NCI-H2081 (cell line): ENCODE results near the gene KCNS3.
A peak's percentile ranks its signal among the peaks of the same experiment; 100 is the strongest.

Experiments
- DNase-seq, 2 experiments: peaks; one replicate each; lab custom pipeline; 2025; lab: John Stamatoyannopoulos, UW

Gene KCNS3, protein sequence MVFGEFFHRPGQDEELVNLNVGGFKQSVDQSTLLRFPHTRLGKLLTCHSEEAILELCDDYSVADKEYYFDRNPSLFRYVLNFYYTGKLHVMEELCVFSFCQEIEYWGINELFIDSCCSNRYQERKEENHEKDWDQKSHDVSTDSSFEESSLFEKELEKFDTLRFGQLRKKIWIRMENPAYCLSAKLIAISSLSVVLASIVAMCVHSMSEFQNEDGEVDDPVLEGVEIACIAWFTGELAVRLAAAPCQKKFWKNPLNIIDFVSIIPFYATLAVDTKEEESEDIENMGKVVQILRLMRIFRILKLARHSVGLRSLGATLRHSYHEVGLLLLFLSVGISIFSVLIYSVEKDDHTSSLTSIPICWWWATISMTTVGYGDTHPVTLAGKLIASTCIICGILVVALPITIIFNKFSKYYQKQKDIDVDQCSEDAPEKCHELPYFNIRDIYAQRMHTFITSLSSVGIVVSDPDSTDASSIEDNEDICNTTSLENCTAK

DNA sequence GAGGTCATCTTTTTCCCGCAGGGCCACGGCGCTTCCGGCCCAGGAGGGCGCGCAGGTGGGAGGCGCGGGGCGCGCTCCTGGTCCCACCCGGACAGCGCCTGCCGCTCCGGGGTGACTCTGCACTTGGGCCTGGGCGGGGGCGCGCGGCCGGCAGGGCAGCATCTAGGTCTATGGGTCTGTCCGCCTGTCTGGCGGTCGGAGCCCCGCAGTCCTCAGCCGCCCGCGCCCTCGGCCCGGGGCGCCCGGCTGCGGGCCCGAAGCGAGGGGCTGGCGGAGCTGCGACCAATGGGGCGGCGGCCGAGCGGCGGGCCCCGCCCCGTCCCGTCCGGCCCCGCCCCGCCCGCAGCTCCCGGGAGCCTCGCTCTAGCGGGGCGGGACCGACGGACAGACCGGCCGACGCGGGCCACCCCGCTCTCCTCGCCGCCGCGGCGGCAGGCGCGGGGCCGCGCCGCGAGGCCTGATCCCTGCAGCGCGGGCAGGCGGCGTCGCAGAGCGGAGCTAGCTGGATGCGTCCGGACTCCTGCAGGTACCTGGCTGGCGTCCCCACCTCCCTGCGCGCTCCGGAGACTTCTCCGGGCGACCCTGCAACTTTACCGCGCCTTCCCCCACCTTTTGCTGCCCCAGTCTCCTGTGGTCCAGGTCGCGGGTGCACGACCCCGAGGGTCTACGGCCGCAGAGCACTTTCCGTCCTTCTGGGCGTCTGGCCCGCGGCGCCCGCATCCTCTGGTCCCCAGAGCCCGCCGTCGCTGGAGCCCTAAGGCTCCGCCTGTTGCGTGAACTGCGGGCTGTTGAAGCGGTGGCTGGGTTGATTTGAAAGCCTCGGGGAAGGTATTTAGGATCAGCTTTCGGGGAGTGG, at the start of gene KCNS3:
KCNS3 (plus strand) TSS at position 387 of the 856 bp plus-strand sequence. CDS start 52,342 bp downstream, outside the sequence.
- peak; percentile 22 to 33 for DNase-seq

DNA sequence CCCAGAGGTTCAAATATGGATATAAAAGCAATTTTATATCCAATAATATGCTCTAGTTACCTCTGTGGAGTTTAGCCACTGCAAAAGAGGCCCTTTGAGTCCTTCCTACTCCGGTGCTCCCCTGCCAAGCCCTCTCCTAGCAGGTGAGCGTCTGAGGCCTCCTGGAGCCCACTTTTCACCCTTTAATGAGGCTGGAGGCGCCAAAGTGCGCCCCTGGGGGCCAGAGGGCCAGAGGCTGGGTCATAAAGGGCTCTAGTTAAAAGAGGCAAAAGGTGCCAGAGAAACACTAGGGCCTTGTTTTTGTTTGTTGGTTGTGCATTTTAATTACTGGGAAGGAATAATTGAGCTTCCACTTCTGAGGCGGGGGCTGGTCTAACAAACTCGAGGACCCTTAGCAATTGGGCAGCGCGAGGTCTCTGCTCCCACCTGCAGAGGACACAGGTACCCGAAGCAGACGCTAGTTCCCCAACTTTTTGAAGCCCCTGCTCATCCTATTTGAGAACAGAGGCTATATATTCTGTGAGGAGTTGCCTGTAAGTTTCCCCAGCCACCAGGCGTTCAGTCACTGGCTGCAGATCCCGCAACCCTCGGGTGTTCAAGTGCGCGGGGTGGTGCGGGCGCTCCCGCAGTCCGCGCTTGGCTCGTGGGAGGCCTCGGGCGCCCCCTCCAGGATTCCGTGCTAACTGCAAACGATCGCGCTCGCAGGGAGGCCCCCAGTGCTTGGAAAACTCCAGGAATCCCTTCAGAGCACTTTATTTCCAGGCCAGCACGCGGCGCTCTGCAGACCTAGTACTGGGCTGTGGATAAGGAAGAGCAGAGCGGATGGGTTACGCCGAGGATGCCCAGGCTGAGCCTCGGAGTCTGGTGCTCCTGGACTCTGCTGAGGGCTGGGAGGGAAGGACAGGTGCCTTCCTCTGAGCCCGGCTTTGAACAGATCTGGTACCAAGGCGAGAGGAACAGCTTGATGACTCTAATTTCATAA, 48.1 kb upstream of the KCNS3 start:
- peak; percentile 58 to 74 for DNase-seq

DNA sequence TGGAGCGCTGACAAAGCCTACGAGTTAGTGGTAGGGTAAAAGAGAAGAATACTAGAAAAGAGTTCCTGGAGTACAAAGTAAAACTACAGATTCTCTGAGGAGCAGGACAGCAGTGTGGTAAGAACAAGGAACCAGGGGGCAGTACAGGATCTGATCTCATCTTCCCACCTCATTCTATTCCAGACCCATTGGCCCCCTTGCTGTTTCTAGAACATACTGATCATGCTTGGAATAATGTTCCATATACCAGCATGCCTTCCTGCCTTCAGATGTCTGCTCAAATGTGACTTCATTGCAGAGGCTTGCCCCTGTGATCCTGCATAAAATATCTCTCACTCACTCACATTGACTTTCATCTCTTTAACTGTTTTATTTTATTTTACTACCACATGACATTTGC, 43.0 kb upstream of the KCNS3 start:
- no peak for DNase-seq

DNA sequence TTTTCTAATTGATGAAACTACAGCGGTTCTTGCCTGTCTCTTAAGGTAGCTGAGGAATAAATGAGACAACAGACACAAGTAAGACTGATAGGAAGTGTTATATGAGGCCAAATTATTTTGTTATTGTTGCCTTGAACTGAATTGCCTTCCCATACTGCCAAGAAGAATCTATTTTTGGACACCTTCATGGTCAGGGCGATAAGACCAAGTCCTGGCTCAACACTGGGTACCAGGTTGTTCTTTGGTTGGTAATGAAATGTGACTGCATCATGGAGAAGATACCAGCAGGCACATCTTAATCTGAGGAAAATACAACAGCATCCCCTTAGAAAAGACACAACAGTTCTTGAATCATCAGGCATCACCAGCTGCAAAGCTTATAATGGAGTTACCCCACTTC, 38.5 kb upstream of the KCNS3 start:
- no peak for DNase-seq

DNA sequence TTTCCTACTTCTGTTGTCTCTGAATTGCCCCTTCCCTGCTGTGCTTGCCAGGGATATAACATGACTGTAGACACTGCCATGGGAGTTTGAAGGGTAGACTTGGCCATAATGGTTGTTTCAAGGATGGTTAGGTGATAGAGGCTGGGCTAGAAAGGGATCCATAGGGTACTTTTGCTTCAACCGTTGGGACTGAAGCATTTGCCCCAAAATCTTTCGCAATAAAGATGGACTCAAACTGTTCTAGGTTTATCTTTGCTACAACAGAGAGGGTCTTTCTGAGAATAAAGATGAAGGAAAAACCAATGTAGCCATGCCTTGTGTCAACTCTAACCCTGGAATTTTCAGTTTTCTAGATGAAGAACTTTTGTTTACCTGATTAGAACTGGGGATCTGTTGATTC, 35.0 kb upstream of the KCNS3 start:
- no peak for DNase-seq

DNA sequence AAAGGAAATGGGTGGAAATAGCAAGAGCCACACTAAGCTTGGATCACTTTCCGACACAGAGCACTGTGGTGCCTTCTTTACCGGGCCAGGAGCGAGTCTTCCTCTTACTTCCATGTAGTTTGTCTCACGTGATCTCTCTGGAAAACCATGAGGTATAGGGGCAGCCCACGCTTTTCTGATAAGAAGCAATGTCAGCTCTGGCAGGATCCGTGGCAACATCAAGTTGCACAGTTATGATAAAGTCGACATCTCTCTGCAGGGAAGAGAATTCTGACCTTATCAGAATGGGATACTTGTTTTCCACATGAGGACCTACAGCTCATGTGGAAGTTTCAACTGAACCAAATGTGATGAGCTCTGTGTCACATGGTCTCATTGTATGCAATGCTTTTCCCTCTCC, 32.7 kb upstream of the KCNS3 start:
- no peak for DNase-seq

DNA sequence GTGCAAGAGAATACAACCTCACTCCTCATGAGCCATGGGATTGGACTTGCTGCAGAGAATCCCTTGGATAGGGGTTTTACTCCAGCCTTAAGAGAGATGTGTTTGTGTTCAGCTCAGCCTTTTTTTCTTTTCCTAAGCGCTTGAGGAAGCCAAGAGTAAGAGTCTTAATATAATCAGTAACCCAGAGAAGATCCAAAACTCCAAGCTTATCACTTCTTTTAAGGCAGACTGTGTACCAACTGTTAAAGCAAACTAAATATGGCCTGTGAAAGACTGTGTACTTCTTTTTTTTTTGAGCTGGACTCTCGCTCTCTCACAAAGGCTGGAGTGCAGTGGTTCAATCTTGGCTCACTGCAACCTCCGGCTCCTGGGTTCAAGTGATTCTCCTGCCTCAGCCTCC, 31.8 kb upstream of the KCNS3 start:
- no peak for DNase-seq

DNA sequence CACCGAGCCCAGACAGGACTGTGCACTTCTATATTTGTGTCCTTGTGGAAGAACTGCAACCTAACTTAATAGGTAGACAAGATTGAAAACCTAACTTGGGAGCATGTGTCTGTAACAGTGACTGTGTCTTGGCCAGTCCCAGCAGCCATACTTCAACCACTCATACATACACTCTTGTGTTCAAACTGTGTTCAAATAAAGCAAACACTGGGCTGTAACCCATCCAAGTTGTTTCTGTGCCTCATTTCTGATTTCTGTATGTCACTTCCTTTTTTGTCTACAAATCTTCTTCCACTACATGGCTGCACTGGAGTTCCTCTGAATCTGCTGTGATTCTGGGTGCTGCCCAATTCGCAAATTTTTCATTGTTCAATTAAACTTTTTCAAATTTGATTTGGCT, 31.2 kb upstream of the KCNS3 start:
- no peak for DNase-seq

DNA sequence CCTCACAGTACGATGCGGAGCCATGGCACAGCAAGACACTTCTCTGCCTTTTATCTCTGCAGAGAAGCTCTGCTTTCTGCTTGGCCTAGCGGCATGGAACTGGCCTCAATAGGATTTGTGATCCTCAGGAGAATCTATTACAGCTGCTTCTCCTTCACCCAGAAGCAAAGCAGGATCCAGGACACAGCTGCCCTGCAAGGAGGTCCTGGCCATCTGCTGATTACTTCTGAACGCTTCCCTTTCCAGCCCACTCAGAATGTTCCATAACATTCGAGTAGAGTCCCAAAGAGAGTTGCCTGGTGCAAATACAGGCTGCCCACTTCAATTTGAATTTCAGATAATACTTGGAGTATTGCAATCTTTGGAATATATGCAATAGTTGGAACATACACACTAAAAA, 29.2 kb upstream of the KCNS3 start:
- no peak for DNase-seq

DNA sequence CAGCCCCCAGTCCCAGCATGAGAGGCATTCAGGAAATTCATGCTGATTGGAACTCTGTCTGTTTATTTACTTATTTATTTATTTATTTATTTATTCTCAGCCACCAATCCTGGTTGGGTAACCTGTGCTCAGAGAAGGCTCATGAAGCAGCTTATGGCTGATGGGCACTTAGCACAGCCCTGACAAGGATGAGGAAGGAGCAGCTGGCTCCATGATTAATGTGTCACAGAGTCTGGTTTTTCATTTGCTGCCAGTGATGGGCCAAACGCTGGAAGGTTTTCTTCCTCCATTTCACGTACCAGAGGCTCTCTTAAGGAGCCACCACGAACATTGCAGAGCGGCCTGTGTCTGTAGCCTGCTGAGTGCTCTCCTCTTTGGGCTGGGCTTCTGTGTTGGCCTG, 28.3 kb upstream of the KCNS3 start:
- DNase-seq = no peak

DNA sequence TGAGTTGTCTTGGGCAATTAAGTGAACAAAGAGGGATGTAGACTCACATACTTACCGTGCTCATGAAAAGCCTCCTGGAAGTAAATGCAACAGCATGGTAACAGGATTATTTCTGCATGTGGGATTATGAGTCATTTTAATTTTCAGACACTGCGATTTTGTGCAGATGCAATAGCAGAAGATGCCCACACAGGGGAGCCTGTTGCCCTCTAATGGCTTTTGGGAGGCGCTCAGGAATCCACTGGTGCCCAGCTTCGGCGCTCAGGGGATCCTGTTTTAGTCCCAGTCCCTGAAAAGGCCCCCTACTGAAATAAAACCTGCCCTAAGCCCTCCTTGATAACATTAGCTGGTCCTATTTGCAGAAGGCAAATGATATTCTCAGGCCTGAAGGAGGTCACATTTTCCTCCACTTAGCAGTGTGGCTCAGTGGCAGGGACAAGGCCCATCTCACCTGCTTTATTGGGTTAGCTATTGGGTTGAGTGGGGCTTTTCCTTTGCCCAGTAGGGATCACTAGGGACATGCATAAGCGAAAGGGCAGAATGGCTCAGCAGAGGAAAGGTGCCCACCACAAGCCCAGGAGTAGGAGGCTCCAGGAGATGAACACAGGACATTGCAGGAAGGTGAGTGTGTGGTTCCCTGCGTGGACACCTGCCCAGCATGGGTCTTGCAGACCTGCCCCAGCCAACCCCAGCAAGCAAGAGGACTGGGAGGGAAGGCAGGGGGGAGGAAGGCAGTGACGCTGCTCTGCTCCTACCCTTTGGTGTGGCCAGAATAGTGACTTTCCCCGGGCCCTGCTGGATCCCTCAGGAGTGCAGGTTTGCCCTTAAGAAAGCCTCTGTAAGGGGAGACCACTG, 26.5 kb upstream of the KCNS3 start:
- DNase-seq = peak; percentile 18 to 55

DNA sequence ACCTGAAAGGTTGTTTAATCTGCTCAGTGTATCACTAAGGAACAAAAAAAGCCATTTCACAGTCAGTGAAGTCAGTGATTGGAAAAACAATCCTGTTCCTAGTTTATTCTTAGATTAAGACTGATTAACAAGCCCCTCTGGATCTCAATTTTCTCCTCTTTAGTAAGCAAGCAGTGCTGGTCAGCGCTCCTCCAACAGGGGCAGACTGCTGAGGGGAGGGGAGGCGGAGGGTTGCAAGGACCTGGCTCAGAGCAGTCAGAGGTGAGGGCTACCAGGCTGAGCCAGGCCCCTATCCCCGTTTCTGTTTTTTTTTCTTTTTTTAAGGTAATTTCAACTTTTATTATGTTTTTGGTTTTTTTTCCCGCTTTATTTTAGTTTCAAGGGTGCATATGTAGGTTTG, 24.7 kb upstream of the KCNS3 start:
- DNase-seq = no peak

DNA sequence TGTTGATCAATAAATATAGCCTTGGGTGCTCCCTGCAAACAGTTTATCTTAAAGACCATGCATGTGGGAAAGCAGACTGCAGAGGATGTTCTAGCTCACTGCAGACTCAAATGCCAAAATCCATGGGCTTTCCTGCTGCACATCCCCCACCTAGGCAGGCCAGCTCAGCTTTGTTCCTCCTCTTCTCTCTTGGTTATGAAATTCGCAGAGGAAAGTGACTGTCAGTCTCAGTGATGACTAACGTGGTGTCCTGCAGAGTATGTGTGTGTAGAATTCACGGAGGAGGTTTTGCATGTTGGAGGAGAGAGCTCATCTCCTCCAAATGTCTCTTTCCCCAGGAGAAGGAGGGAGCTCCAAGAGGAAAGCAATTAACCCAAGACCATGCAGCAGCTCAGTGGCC, 21.4 kb upstream of the KCNS3 start:
- no peak for DNase-seq

DNA sequence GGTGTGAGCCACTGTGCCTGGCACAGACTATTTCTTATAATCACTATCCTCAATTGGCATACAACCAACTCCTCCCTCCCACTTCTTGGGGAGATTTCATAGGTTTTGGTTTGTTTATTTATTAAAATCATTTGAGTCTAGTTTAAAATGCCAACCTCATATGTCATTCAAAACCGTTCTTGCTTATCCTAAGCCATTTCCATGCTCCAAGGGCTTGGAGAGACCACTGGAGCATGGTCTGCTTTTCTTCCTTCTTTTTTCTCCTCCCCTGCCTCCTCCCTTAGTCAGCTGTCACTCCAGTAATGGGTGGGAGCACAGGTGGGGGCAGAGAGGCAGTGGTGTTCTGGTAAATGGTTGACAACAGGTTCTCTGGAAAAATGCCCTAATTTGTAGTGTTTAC, 20.4 kb upstream of the KCNS3 start:
- no peak for DNase-seq

DNA sequence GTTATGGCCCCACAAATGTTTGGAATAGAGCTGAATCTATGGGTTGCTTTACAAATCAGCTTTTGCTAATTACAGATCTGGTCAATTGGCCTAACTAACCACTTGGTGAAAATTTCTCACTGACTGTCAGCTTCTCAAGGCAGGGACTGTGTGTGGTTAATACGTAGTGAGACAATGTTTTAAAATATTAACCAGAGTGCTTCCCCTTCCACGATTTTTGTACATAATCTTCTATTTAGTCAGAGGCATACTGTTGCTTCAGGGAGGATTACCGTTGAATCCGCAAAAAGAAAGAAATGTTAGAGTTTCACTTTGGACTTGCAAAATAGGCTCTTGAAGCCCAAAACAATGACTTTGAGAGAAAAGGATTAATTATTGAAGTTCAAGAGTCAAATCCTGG, 14.9 kb upstream of the KCNS3 start:
- no peak for DNase-seq

DNA sequence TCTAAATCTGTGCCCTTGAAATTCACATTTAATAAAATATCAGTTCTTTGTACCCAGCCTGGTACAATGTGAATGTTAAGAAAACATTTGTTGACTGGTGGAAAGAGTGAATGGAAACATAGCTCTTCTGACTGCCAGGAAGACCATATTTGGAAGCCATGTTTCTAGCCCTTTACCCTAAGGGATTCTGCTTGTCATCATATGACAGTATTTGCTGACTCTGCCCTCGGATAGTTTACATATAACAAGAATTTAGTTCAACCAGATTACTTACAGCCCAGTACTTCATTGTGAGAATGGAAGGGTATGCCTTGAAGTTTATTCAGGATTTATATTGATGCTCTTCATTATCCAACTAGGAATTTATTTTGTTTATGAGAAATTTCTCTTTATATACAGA, 13.8 kb upstream of the KCNS3 start:
- DNase-seq = no peak

DNA sequence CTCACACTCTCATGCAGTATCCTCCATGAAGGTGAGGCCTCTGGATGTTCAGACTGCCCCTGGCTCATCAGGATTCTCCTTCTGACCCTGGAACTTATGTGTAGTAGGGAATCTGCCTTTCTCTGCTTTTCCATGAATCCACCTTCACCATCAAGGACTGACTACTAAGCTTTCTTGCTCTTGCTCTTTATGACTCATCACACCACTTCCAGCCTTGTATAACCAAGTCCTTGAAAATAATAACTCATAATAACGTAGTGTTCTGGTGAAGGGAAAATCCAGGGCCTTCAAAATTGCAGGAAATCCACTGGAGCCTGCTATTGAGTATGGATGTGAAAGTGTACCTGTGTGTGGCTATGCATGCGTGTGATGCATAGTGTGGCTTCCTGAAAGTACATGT, 11.3 kb upstream of the KCNS3 start:
- DNase-seq = no peak

DNA sequence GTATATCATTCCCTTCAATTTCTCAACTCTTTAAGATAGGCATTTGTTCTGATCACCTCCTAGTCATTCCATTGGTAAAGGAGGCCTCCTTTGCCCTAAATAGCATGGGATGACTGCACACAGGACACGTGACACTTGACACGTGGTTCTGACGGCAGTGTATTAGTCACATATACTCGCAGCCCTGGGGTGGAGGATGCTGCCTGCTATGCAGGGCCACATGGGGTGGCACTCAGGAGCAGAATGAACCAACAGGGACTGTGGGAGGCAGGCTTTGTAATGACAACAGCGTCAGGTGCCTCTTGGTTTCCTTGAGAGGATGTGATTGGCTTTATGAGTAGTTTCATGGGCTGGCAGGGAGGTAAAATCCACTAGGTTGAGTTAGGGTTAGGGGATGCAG, 9.3 kb upstream of the KCNS3 start:
- DNase-seq = no peak

DNA sequence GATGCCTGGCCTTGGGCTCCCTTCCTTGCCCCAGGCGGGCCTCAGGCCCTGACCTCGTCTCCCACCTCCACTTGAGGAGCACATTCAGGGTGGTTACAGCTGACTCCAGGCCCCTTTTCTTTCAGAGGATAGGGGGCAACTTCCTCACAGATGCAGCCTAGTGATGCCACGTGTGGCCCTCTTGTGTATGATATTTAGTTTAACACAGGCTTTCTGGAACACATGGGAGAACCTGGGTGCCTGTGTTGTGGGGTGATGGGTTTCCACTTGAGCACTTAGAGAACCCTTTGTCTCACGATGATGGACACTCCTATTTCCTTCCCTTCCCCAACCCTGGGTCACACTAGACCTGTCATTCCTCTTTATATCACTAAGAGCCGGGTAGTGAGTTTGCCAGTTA, 6.8 kb upstream of the KCNS3 start:
- DNase-seq = no peak

DNA sequence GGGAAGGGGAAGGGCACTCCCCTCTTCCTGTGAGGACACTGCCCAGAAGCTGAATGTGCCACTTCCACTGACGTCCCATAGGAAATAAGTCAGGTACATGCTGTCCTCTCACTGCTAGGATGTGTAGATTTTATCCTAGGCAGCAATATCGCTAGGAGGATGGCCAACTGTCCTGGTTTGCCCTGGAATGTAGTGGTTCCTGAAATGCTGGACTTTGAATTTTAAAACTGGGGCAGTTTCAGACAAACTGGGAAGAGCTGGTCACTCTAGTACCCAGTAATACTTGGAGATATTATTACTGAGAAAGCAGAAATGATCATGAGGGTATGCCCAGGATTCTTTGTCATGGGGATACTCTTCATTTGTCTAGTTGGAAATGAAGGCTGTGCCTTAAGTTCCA, 5.4 kb upstream of the KCNS3 start:
- DNase-seq = no peak

DNA sequence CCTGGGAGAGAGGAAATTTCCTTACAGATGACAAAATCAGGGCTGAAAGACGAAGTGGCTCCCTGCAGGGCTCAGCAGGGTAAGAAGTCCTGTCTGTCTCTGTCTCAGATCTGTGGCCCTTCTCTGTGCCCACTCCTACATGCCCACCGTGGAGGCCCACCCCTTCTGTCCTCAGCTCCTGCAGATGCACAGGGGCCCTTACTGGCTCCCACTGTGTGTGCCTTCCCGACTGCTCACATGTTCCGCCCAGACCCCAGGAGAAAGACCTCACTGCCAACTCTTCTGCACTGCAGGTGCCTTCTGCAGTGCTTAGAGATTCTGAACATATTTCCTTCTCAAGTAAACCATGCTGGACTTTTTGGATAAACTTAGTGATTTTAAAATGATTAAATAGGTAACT, 1.9 kb upstream of the KCNS3 start:
- DNase-seq = no peak
